ENCODE measurements around the gene ACSM5. TPM values are rescaled to one million over a fixed set of nuclear protein-coding genes. Genes with fewer than 3 reads are reported as not detected.

The ACSM5 gene
- total and polyA plus RNA-seq, 2 of the 4 experiments (the other 2 are of a cell fraction) = not detected

- TF ChIP-seq CTCF (conservative IDR thresholded peaks at IDR 0.05; ENCODE audit: low read depth, low read length) (peak; percentile 70), FOS (IDR thresholded peaks at IDR 0.05; ENCODE audit: low read depth, low read length) (no peak)
Observed at GRCh38 chr16:20385844-20386832, 23.2 kb upstream of the ACSM5 start (continued).
